ENCODE data around the gene TEN1.

Gene TEN1

GRCh38 chr17:75994802-75995370 lies 15.8 kb downstream of the TEN1 start:
- H4K91ac ChIP-seq (ENCODE audit: low read depth, low read length, poor library complexity), result no peak overlapping the region
- H2AK5ac ChIP-seq (ENCODE audit: low read depth, low read length), result no peak overlapping the region
- H3K9ac ChIP-seq (ENCODE audit: low read depth, low read length, poor library complexity), result no peak overlapping the region
- H3K4me3 ChIP-seq (ENCODE audit: low read length in 2 of 2), result no peak overlapping the region
- H2AFZ ChIP-seq (ENCODE audit: low read length), result no peak overlapping the region
- H3K4ac ChIP-seq (ENCODE audit: low read length), result no peak overlapping the region
- WGBS, 2 donors (ENCODE audit: extremely low coverage in 2 of 2, insufficient read length in 2 of 2, insufficient replicate concordance in 1 of 2), result no CpG with 5 or more reads among the region's 5 CpGs
- no peaks in the 10 kb centered on the region for H3K9me3 ChIP-seq (replicated peaks in 1 of 2; ENCODE audit: control insufficient read depth in 2 of 2, insufficient read depth in 1 of 2, low read depth in 1 of 2, low read length in 2 of 2)
- no peak overlapping the region for H4K8ac ChIP-seq (ENCODE audit: low read depth, low read length)
- H3K4me1 ChIP-seq (ENCODE audit: control insufficient read depth in 2 of 2, insufficient read depth in 1 of 2, low read depth in 1 of 2, low read length in 2 of 2), result peaks cover 1 to 4% of the 10 kb centered on the region in 2 donors
- H3K23ac ChIP-seq (ENCODE audit: low read depth, low read length, poor library complexity), result no peak overlapping the region
- no peak overlapping the region for H3K18ac ChIP-seq (ENCODE audit: low read length)
- peaks cover 2 to 25% of the 10 kb centered on the region in 2 donors for H3K36me3 ChIP-seq (replicated peaks in 1 of 2; ENCODE audit: control insufficient read depth in 2 of 2, insufficient read depth in 2 of 2, low read length in 2 of 2)
- no peaks in the 10 kb centered on the region for H3K27me3 ChIP-seq (ENCODE audit: control insufficient read depth in 3 of 3, insufficient read depth in 3 of 3, low read depth in 1 of 3, low read length in 3 of 3)
- no peak overlapping the region for H3K27ac ChIP-seq (replicated peaks; ENCODE audit: low read length)
- peaks cover under 1% of the 10 kb centered on the region for H3K79me1 ChIP-seq (ENCODE audit: low read depth, low read length)
- H2BK15ac ChIP-seq (ENCODE audit: low read length), result no peak overlapping the region
- H2BK120ac ChIP-seq (ENCODE audit: low read depth, low read length), result no peak overlapping the region
- H3K14ac ChIP-seq (ENCODE audit: low read length), result no peak overlapping the region
- no peak overlapping the region for H2BK12ac ChIP-seq (ENCODE audit: low read length)
- H3K4me2 ChIP-seq (ENCODE audit: insufficient read depth, low read length, poor library complexity, severe bottlenecking), result no peak overlapping the region
- DNase-seq (ENCODE audit: low spot score), result no peak
- no peak overlapping the region for H2BK5ac ChIP-seq (ENCODE audit: low read length)

GRCh38 chr17:75995385-75995925 lies 16.4 kb downstream of the TEN1 start:
- H4K8ac ChIP-seq (ENCODE audit: low read depth, low read length), result no peak overlapping the region
- peaks cover 2% of the 10 kb centered on the region for H3K79me1 ChIP-seq (ENCODE audit: low read depth, low read length)
- peaks cover 2 to 25% of the 10 kb centered on the region in 2 donors for H3K36me3 ChIP-seq (replicated peaks in 1 of 2; ENCODE audit: control insufficient read depth in 2 of 2, insufficient read depth in 2 of 2, low read length in 2 of 2)
- H3K27ac ChIP-seq (replicated peaks; ENCODE audit: low read length), result no peak overlapping the region
- H3K4me3 ChIP-seq (ENCODE audit: low read length in 2 of 2), result no peak overlapping the region
- no peak overlapping the region for H4K91ac ChIP-seq (ENCODE audit: low read depth, low read length, poor library complexity)
- H3K27me3 ChIP-seq (ENCODE audit: control insufficient read depth in 3 of 3, insufficient read depth in 3 of 3, low read depth in 1 of 3, low read length in 3 of 3), result no peaks in the 10 kb centered on the region
- peaks cover 4 to 5% of the 10 kb centered on the region in 2 donors for H3K4me1 ChIP-seq (ENCODE audit: control insufficient read depth in 2 of 2, insufficient read depth in 1 of 2, low read depth in 1 of 2, low read length in 2 of 2)
- no peak overlapping the region for H3K4me2 ChIP-seq (ENCODE audit: insufficient read depth, low read length, poor library complexity, severe bottlenecking)
- H3K14ac ChIP-seq (ENCODE audit: low read length), result no peak overlapping the region
- H3K23ac ChIP-seq (ENCODE audit: low read depth, low read length, poor library complexity), result no peak overlapping the region
- no peak overlapping the region for H2AK5ac ChIP-seq (ENCODE audit: low read depth, low read length)
- H2BK5ac ChIP-seq (ENCODE audit: low read length), result no peak overlapping the region
- H3K9me3 ChIP-seq (replicated peaks in 1 of 2; ENCODE audit: control insufficient read depth in 2 of 2, insufficient read depth in 1 of 2, low read depth in 1 of 2, low read length in 2 of 2), result no peaks in the 10 kb centered on the region
- no peak overlapping the region for H2AFZ ChIP-seq (ENCODE audit: low read length)
- no peak overlapping the region for H2BK15ac ChIP-seq (ENCODE audit: low read length)
- H2BK120ac ChIP-seq (ENCODE audit: low read depth, low read length), result no peak overlapping the region
- no peak for DNase-seq (ENCODE audit: low spot score)
- no peak overlapping the region for H3K4ac ChIP-seq (ENCODE audit: low read length)
- no peak overlapping the region for H3K9ac ChIP-seq (ENCODE audit: low read depth, low read length, poor library complexity)
- no peak overlapping the region for H3K18ac ChIP-seq (ENCODE audit: low read length)
- no peak overlapping the region for H2BK12ac ChIP-seq (ENCODE audit: low read length)
- WGBS, 2 donors (ENCODE audit: extremely low coverage in 2 of 2, insufficient read length in 2 of 2, insufficient replicate concordance in 1 of 2), result no CpG with 5 or more reads among the region's 7 CpGs

GRCh38 chr17:75996665-75997590 lies 17.9 kb downstream of the TEN1 start:
- peak overlapping the region; percentile 56 for H3K14ac ChIP-seq (ENCODE audit: low read length)
- peaks cover 4 to 7% of the 10 kb centered on the region in 2 donors for H3K4me1 ChIP-seq (ENCODE audit: control insufficient read depth in 2 of 2, insufficient read depth in 1 of 2, low read depth in 1 of 2, low read length in 2 of 2)
- peak overlapping the region; percentile 73 for H2AFZ ChIP-seq (ENCODE audit: low read length)
- H2BK120ac ChIP-seq (ENCODE audit: low read depth, low read length), result no peak overlapping the region
- H2BK12ac ChIP-seq (ENCODE audit: low read length), result no peak overlapping the region
- H3K9ac ChIP-seq (ENCODE audit: low read depth, low read length, poor library complexity), result no peak overlapping the region
- H2BK15ac ChIP-seq (ENCODE audit: low read length), result no peak overlapping the region
- peak overlapping the region; percentile 55 for H3K23ac ChIP-seq (ENCODE audit: low read depth, low read length, poor library complexity)
- no peak overlapping the region for H3K4me2 ChIP-seq (ENCODE audit: insufficient read depth, low read length, poor library complexity, severe bottlenecking)
- DNase-seq (ENCODE audit: low spot score), result no peak
- peak overlapping the region; percentile 90 for H2BK5ac ChIP-seq (ENCODE audit: low read length)
- H4K91ac ChIP-seq (ENCODE audit: low read depth, low read length, poor library complexity), result no peak overlapping the region
- WGBS, 2 donors (ENCODE audit: extremely low coverage in 2 of 2, insufficient read length in 2 of 2, insufficient replicate concordance in 1 of 2), result no CpG with 5 or more reads among the region's 18 CpGs
- H3K79me1 ChIP-seq (ENCODE audit: low read depth, low read length), result peaks cover 2% of the 10 kb centered on the region
- no peaks in the 10 kb centered on the region for H3K27me3 ChIP-seq (ENCODE audit: control insufficient read depth in 3 of 3, insufficient read depth in 3 of 3, low read depth in 1 of 3, low read length in 3 of 3)
- H3K27ac ChIP-seq (replicated peaks; ENCODE audit: low read length), result no peak overlapping the region
- H2AK5ac ChIP-seq (ENCODE audit: low read depth, low read length), result no peak overlapping the region
- no peak overlapping the region for H3K4me3 ChIP-seq (ENCODE audit: low read length in 2 of 2)
- H3K18ac ChIP-seq (ENCODE audit: low read length), result peak overlapping the region; percentile 38
- peaks cover 0 to 17% of the 10 kb centered on the region in 2 donors for H3K36me3 ChIP-seq (replicated peaks in 1 of 2; ENCODE audit: control insufficient read depth in 2 of 2, insufficient read depth in 2 of 2, low read length in 2 of 2)
- H4K8ac ChIP-seq (ENCODE audit: low read depth, low read length), result no peak overlapping the region
- no peaks in the 10 kb centered on the region for H3K9me3 ChIP-seq (replicated peaks in 1 of 2; ENCODE audit: control insufficient read depth in 2 of 2, insufficient read depth in 1 of 2, low read depth in 1 of 2, low read length in 2 of 2)
- no peak overlapping the region for H3K4ac ChIP-seq (ENCODE audit: low read length)

GRCh38 chr17:75998327-75998795 lies 19.3 kb downstream of the TEN1 start:
- no peaks in the 10 kb centered on the region for H3K27me3 ChIP-seq (ENCODE audit: control insufficient read depth in 3 of 3, insufficient read depth in 3 of 3, low read depth in 1 of 3, low read length in 3 of 3)
- no peak overlapping the region for H2AK5ac ChIP-seq (ENCODE audit: low read depth, low read length)
- peaks cover 0 to 16% of the 10 kb centered on the region in 2 donors for H3K36me3 ChIP-seq (replicated peaks in 1 of 2; ENCODE audit: control insufficient read depth in 2 of 2, insufficient read depth in 2 of 2, low read length in 2 of 2)
- no peaks in the 10 kb centered on the region for H3K9me3 ChIP-seq (replicated peaks in 1 of 2; ENCODE audit: control insufficient read depth in 2 of 2, insufficient read depth in 1 of 2, low read depth in 1 of 2, low read length in 2 of 2)
- no peak for DNase-seq (ENCODE audit: low spot score)
- H3K4ac ChIP-seq (ENCODE audit: low read length), result no peak overlapping the region
- no peak overlapping the region for H4K91ac ChIP-seq (ENCODE audit: low read depth, low read length, poor library complexity)
- peak overlapping the region; percentile 82 for H3K14ac ChIP-seq (ENCODE audit: low read length)
- H3K79me1 ChIP-seq (ENCODE audit: low read depth, low read length), result peaks cover 2% of the 10 kb centered on the region
- no peak overlapping the region for H3K4me3 ChIP-seq (ENCODE audit: low read length in 2 of 2)
- no peak overlapping the region for H3K9ac ChIP-seq (ENCODE audit: low read depth, low read length, poor library complexity)
- no peak overlapping the region for H2BK5ac ChIP-seq (ENCODE audit: low read length)
- H3K23ac ChIP-seq (ENCODE audit: low read depth, low read length, poor library complexity), result no peak overlapping the region
- H2AFZ ChIP-seq (ENCODE audit: low read length), result no peak overlapping the region
- H2BK15ac ChIP-seq (ENCODE audit: low read length), result no peak overlapping the region
- no peak overlapping the region for H3K27ac ChIP-seq (replicated peaks; ENCODE audit: low read length)
- no peak overlapping the region for H2BK120ac ChIP-seq (ENCODE audit: low read depth, low read length)
- H3K18ac ChIP-seq (ENCODE audit: low read length), result no peak overlapping the region
- H3K4me1 ChIP-seq (ENCODE audit: control insufficient read depth in 2 of 2, insufficient read depth in 1 of 2, low read depth in 1 of 2, low read length in 2 of 2), result peaks cover 4 to 7% of the 10 kb centered on the region in 2 donors
- peak overlapping the region; percentile 22 for H2BK12ac ChIP-seq (ENCODE audit: low read length)
- no peak overlapping the region for H4K8ac ChIP-seq (ENCODE audit: low read depth, low read length)
- no peak overlapping the region for H3K4me2 ChIP-seq (ENCODE audit: insufficient read depth, low read length, poor library complexity, severe bottlenecking)
- WGBS, 2 donors (ENCODE audit: extremely low coverage in 2 of 2, insufficient read length in 2 of 2, insufficient replicate concordance in 1 of 2), result no CpG with 5 or more reads among the region's 9 CpGs
